ENCODE results near the gene GNA12. TPM values are rescaled to one million over a fixed set of nuclear protein-coding genes. Genes with fewer than 3 reads are reported as not detected.

Gene GNA12
- total RNA-seq, 6 experiments from 2014 or later, result 10.3 to 32.1 (median 14.1) TPM

- no peak overlapping the region for H3K27ac ChIP-seq
- peak in 1 of 3 donors; percentile 31 for DNase-seq
- no peak for ATAC-seq
- H3K4me1 ChIP-seq, result no peaks in the 10 kb centered on the region
- TF ChIP-seq, protein P1, sequence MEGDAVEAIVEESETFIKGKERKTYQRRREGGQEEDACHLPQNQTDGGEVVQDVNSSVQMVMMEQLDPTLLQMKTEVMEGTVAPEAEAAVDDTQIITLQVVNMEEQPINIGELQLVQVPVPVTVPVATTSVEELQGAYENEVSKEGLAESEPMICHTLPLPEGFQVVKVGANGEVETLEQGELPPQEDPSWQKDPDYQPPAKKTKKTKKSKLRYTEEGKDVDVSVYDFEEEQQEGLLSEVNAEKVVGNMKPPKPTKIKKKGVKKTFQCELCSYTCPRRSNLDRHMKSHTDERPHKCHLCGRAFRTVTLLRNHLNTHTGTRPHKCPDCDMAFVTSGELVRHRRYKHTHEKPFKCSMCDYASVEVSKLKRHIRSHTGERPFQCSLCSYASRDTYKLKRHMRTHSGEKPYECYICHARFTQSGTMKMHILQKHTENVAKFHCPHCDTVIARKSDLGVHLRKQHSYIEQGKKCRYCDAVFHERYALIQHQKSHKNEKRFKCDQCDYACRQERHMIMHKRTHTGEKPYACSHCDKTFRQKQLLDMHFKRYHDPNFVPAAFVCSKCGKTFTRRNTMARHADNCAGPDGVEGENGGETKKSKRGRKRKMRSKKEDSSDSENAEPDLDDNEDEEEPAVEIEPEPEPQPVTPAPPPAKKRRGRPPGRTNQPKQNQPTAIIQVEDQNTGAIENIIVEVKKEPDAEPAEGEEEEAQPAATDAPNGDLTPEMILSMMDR (IDR thresholded peaks at IDR 0.05), result no peak
- TF ChIP-seq POLR2A (IDR thresholded peaks at IDR 0.05), result no peak
- intact Hi-C loops (cut with DNase I), result no loop called here
- H3K9me3 ChIP-seq, result no peaks in the 10 kb centered on the region
- no peak overlapping the region for H3K4me3 ChIP-seq
- 80% methylated on average over 2 of the region's 17 CpGs for WGBS (ENCODE audit: insufficient coverage, low coverage, low lambda C conversion rate, missing lambda C conversion rate)
- no peaks in the 10 kb centered on the region for H3K36me3 ChIP-seq
- H3K27me3 ChIP-seq, result no peaks in the 10 kb centered on the region
Measured at GRCh38 chr7:2736411-2736914, 107.6 kb downstream of the GNA12 start.

DNA sequence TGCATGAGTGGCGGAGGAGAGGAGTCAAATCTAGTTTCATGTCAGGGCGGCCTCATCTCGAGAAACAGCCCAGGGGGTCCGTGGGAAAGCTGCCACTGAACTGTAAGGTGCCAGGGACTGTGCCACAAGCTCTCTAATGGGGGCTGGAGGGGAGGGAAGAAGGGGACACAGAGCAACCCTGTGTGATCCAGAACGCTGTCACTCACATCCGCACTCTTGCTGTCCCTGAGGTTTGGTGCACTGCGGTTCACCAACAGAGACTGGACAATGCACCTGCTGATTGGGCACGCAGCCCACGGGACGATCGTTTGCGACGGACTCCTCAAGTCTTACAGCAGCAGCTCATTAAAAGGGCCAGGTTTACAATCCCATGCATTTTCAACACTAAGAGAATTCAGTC, 108.4 kb downstream of the GNA12 start:
- intact Hi-C loops (cut with DNase I), result no loop called here
- Histone ChIP-seq H3K27ac (no peak overlapping the region), H3K9me3 (no peaks in the 10 kb centered on the region), H3K27me3 (no peaks in the 10 kb centered on the region), H3K4me3 (no peak overlapping the region), H3K4me1 (no peaks in the 10 kb centered on the region), H3K36me3 (no peaks in the 10 kb centered on the region)
- ATAC-seq (no peak), DNase-seq (peak in 1 of 3 donors; percentile 18)
- WGBS (ENCODE audit: insufficient coverage, low coverage, low lambda C conversion rate, missing lambda C conversion rate), result 81% methylated on average over 11 of the region's 13 CpGs
- no peak for TF ChIP-seq POLR2A (IDR thresholded peaks at IDR 0.05)
- TF ChIP-seq, protein P1 (IDR thresholded peaks at IDR 0.05), result no peak

DNA sequence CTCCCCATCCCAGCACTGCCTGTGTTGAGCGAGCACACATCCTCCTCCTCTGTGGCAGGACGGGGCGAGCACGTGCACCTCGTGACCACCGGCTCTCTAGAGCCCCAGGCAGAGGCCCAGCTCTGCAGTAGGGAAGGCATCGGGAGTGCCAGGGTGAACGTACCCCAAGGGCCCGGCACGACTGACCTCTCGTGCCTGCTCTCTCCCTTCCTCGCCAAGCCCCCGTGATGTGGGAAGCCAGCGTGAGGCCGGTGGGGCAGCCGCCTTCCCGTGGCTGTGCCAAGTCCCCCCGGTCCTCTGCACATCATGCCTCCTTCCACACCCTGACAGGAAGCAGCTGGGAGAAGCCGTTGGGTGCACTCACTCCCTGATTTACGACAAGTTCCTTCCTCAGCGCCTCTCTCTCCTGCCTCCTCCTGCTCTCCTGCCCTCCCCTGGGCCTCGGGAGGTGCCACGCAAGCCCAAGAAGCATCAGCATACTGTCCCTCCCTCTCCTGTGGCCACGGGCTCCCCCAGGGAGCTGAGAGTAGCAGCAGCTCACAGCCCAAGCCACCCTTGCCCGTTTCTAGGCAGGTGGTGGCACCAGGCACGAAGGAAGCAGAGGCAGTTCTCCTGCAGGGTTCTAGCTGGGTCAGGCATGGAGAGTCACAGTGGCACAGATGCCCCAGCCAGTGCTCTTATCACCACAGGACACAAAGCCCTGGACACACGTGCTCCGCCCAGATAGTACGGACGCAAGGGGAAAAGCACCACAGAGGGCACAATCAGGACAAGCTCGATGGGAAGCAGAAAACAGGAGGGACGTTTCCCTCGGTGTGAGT, 109.1 kb downstream of the GNA12 start:
- no peak overlapping the region for H3K4me3 ChIP-seq
- ATAC-seq, result peak; percentile 51 to 66 (median 58)

GRCh38 chr7:2734084-2734686, 109.9 kb downstream of the GNA12 start:
- Histone ChIP-seq H3K27ac (no peak overlapping the region), H3K4me3 (no peak overlapping the region), H3K36me3 (no peaks in the 10 kb centered on the region), H3K9me3 (no peaks in the 10 kb centered on the region), H3K4me1 (no peaks in the 10 kb centered on the region), H3K27me3 (no peaks in the 10 kb centered on the region)
- intact Hi-C loops (cut with DNase I), result no loop called here
- TF ChIP-seq, protein P1 (IDR thresholded peaks at IDR 0.05), result no peak
- no peak for TF ChIP-seq POLR2A (IDR thresholded peaks at IDR 0.05)
- peak in 1 of 3 donors; percentile 25 for DNase-seq
- ATAC-seq, result no peak
- WGBS (ENCODE audit: insufficient coverage, low coverage, low lambda C conversion rate, missing lambda C conversion rate), result 82% methylated on average over 10 of the region's 24 CpGs

More for the DNA sequence above, 109.1 kb downstream of the GNA12 start:
- intact Hi-C loops (cut with DNase I), result no loop called here
- DNase-seq, result peak in 1 of 3 donors; percentile 48
- Histone ChIP-seq H3K4me1 (no peaks in the 10 kb centered on the region), H3K36me3 (no peaks in the 10 kb centered on the region), H3K9me3 (no peaks in the 10 kb centered on the region), H3K27me3 (no peaks in the 10 kb centered on the region), H3K27ac (peak overlapping the region in 1 of 3 donors; percentile 51)
- no peak for TF ChIP-seq POLR2A (IDR thresholded peaks at IDR 0.05)
- TF ChIP-seq, protein P1 (IDR thresholded peaks at IDR 0.05), result no peak
- WGBS (ENCODE audit: insufficient coverage, low coverage, low lambda C conversion rate, missing lambda C conversion rate), result 41% methylated on average over 6 of the region's 33 CpGs

All from right lobe of liver (tissue), 6 donors.